Endothelial cell of umbilical vein (primary cell): ENCODE results near the gene MSH5. TPM values are rescaled to one million over a fixed set of nuclear protein-coding genes. Genes with fewer than 3 reads are reported as not detected.

Experiments
- BruUV-seq: library from RNA; stranded (reverse); fragments of 400-500 nt; replicated peaks from 2 replicates; lab custom pipeline; 2021; lab: Mats Ljungman, UMichigan
- CTCF ChIA-PET: fragments of 300-600, 350-600 bp; sonication (Branson Sonifier 250); formaldehyde crosslinking; loops from one replicate; lab custom pipeline; 2021; ENCODE audit warnings: antibody characterized with exemption, inconsistent platforms; lab: Charles Lee
- POLR2A ChIA-PET: fragments of 300-600, 350-600 bp; sonication (Branson Sonifier 250); formaldehyde crosslinking; loops from one replicate; lab custom pipeline; 2021; ENCODE audit warnings: antibody characterized with exemption, inconsistent platforms; lab: Charles Lee
- DNase-seq: peaks from one replicate; pipeline ENCODE4 v3.0.0-alpha.2; 2011; ENCODE audit warnings: low read depth, low spot score
- FAIRE-seq: peaks from 2 replicates; lab custom pipeline; 2011; peaks lifted over from hg19 to GRCh38; lab: Jason Lieb, UNC
- H2AFZ ChIP-seq: 2 replicates; pipeline ENCODE4 v1.6.0; 2012; ENCODE audit warnings: low read depth, low read length, control low read depth, inconsistent platforms
- H3K27ac ChIP-seq: 2 replicates; pipeline ENCODE4 v1.5.1; 2011; ENCODE audit warnings: low read depth, mild to moderate bottlenecking, control low read depth, low read length, moderate library complexity; ENCODE audit not compliant: insufficient read depth
- H3K27me3 ChIP-seq, 2 experiments: 2 replicates each; pipeline versions ENCODE4 v1.6.0 to v1.6.1; 2011; ENCODE audit warnings: low read length in 2 of 2, mixed read lengths in 1 of 2; ENCODE audit not compliant: control insufficient read depth in 2 of 2, insufficient read depth in 2 of 2
- H3K36me3 ChIP-seq, 2 experiments: 2 replicates in 1 of 2; 3 replicates in 1 of 2; pipeline ENCODE4 v1.5.1; 2011; ENCODE audit warnings: low read length in 2 of 2, mild to moderate bottlenecking in 1 of 2, moderate library complexity in 1 of 2; ENCODE audit not compliant: control insufficient read depth in 2 of 2, insufficient read depth in 2 of 2; ENCODE audit errors: extremely low read depth in 1 of 2
- H3K4me1 ChIP-seq: 3 replicates; pipeline ENCODE4 v1.5.1; 2011; ENCODE audit warnings: mild to moderate bottlenecking, low read length; ENCODE audit not compliant: control insufficient read depth, insufficient read depth; ENCODE audit errors: extremely low read depth
- H3K4me2 ChIP-seq: 2 replicates; pipeline ENCODE4 v1.6.1; 2011; ENCODE audit warnings: low read length, control low read depth, mixed read lengths; ENCODE audit not compliant: insufficient read depth
- H3K4me3 ChIP-seq, 3 experiments: fragments of 200-600 bp in 1 of 3; sonication (generic), shearing (Covaris generic) in 1 of 3; replicated peaks in 1 of 3; 2 replicates each; pipeline ENCODE4 v1.5.1; 2011 to 2016; ENCODE audit warnings: control low read depth in 3 of 3, low read length in 3 of 3, mild to moderate bottlenecking in 2 of 3, inconsistent platforms in 1 of 3, low read depth in 1 of 3, moderate library complexity in 1 of 3; ENCODE audit not compliant: insufficient read depth in 1 of 3
- H3K79me2 ChIP-seq: 2 replicates; pipeline ENCODE4 v1.6.0; 2012; ENCODE audit warnings: low read length, inconsistent platforms; ENCODE audit not compliant: control insufficient read depth, insufficient read depth
- H3K9ac ChIP-seq: replicated peaks from 2 replicates; pipeline ENCODE3; 2011; ENCODE audit warnings: low read length, control low read depth; ENCODE audit not compliant: insufficient read depth; ENCODE audit errors: extremely low read depth
- H3K9me1 ChIP-seq: replicated peaks from 3 replicates; pipeline ENCODE4 v1.6.0; 2011; ENCODE audit warnings: mild to moderate bottlenecking, low read length; ENCODE audit not compliant: control insufficient read depth, insufficient read depth; ENCODE audit errors: extremely low read depth
- H3K9me3 ChIP-seq: replicated peaks from 2 replicates; pipeline ENCODE4 v1.5.1; 2012; ENCODE audit warnings: low read length, inconsistent platforms; ENCODE audit not compliant: control insufficient read depth, insufficient read depth
- H4K20me1 ChIP-seq: replicated peaks from 2 replicates; pipeline ENCODE3; 2011; ENCODE audit warnings: mild to moderate bottlenecking, low read length; ENCODE audit not compliant: control insufficient read depth, insufficient read depth; ENCODE audit errors: extremely low read depth
- EZH2 ChIP-seq: IDR thresholded peaks from 2 replicates; pipeline ENCODE4 v1.6.1; 2012; ENCODE audit warnings: borderline replicate concordance, low read depth, mild to moderate bottlenecking, moderate library complexity, low read length, inconsistent platforms; ENCODE audit not compliant: severe bottlenecking
- FOS ChIP-seq: IDR thresholded peaks from 2 replicates; pipeline ENCODE4 v1.6.1; 2011; ENCODE audit warnings: mild to moderate bottlenecking, low read length, moderate library complexity, borderline replicate concordance; ENCODE audit not compliant: insufficient read depth
- GATA2 ChIP-seq: IDR thresholded peaks from 2 replicates; pipeline ENCODE4 v1.7.0; 2011; ENCODE audit warnings: low read depth, mild to moderate bottlenecking, moderate library complexity, mixed read lengths, low read length; ENCODE audit not compliant: insufficient read length, insufficient read depth
- JUN ChIP-seq: IDR thresholded peaks from 2 replicates; pipeline ENCODE4 v1.6.1; 2011; ENCODE audit warnings: borderline replicate concordance, low read depth; ENCODE audit not compliant: insufficient read length, insufficient read depth
- MAX ChIP-seq: IDR thresholded peaks from 2 replicates; pipeline ENCODE4 v1.6.1; 2011; ENCODE audit not compliant: insufficient read depth, insufficient read length
- MYC ChIP-seq: IDR thresholded peaks from one replicate; pipeline ENCODE4 v1.6.1; 2011; ENCODE audit warnings: mild to moderate bottlenecking, low read depth, low read length
- POLR2A ChIP-seq: IDR thresholded peaks from 2 replicates; pipeline ENCODE4 v1.6.1; 2012; ENCODE audit warnings: low read depth, mild to moderate bottlenecking, control low read depth, low read length
- POLR2AphosphoS5 ChIP-seq: IDR thresholded peaks from 2 replicates; pipeline ENCODE4 v1.6.1; 2012; ENCODE audit warnings: low read depth, mild to moderate bottlenecking, control low read depth, low read length, moderate library complexity; ENCODE audit not compliant: insufficient read depth
- dilution Hi-C: fragments of 300-500 bp; cut with MboI; formaldehyde crosslinking; loops from one replicate; pipeline ENCODE4 v1.15.0; 2019; ENCODE audit warnings: low sequenced_read_pairs; ENCODE audit not compliant: extremely low pct_ligation_motif_present
- intact Hi-C: fragments of 100-400 bp; cut with micrococcal nuclease; formaldehyde crosslinking; loops from one replicate; pipeline ENCODE4 v1.10.0; 2022
- polyA plus RNA-seq, 4 experiments: library from polyadenylated mRNA; depleted of rRNA in 3 of 4; stranded (reverse) in 3 of 4; unstranded in 1 of 4; fragments of >200 nt; gene quantifications; 2 replicates each; pipeline versions ENCODE4 v1.2.1 to v1.2.3, GENCODE V29; 2011 to 2012; ENCODE audit warnings: missing spikeins in 1 of 4
- total RNA-seq: library from RNA; stranded (reverse); gene quantifications from 2 replicates; pipeline ENCODE4 v1.2.3, GENCODE V29; 2021
- TF ChIP-seq, protein P1 (sequence below), 2 donors: IDR thresholded peaks; 1 replicate in 1 of 2; 2 replicates in 1 of 2; pipeline ENCODE4 v1.5.1; 2011; ENCODE audit warnings: low read length in 2 of 2, mild to moderate bottlenecking in 2 of 2, moderate library complexity in 2 of 2, control low read depth in 1 of 2, inconsistent platforms in 1 of 2, low read depth in 1 of 2; ENCODE audit not compliant: insufficient read depth in 1 of 2; ENCODE audit errors: extremely low read depth in 1 of 2

MSH5 gene
- total and polyA plus RNA-seq, 2 donors (not counting 3 experiments of a cell fraction or from before 2014, with no cell fraction given): 27.1 to 43.8 TPM

GRCh38 chr6:31693535-31693934 lies 46.3 kb upstream of the MSH5 start:
- no peak overlapping the region for H3K4me2 ChIP-seq
- dilution Hi-C loops: no loop called here
- H3K4me1 ChIP-seq: peaks cover 10% of the 10 kb centered on the region
- DNase-seq: no peak
- H2AFZ ChIP-seq: no peak overlapping the region
- TF ChIP-seq, protein P1, sequence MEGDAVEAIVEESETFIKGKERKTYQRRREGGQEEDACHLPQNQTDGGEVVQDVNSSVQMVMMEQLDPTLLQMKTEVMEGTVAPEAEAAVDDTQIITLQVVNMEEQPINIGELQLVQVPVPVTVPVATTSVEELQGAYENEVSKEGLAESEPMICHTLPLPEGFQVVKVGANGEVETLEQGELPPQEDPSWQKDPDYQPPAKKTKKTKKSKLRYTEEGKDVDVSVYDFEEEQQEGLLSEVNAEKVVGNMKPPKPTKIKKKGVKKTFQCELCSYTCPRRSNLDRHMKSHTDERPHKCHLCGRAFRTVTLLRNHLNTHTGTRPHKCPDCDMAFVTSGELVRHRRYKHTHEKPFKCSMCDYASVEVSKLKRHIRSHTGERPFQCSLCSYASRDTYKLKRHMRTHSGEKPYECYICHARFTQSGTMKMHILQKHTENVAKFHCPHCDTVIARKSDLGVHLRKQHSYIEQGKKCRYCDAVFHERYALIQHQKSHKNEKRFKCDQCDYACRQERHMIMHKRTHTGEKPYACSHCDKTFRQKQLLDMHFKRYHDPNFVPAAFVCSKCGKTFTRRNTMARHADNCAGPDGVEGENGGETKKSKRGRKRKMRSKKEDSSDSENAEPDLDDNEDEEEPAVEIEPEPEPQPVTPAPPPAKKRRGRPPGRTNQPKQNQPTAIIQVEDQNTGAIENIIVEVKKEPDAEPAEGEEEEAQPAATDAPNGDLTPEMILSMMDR (IDR thresholded peaks at IDR 0.05; ENCODE audit: extremely low read depth in 1 of 2, insufficient read depth in 1 of 2, low read depth in 1 of 2, low read length in 2 of 2): no peak
- TF ChIP-seq MYC (no peak), POLR2AphosphoS5 (no peak), JUN (no peak), MAX (no peak), POLR2A (no peak), EZH2 (no peak), FOS (no peak), GATA2 (no peak)
- H3K4me3 ChIP-seq: no peak overlapping the region
- H3K27ac ChIP-seq: no peak overlapping the region
- H3K9ac ChIP-seq: no peak overlapping the region
- BruUV-seq: no TSS peak
- H3K79me2 ChIP-seq: no peaks in the 10 kb centered on the region
- ChIA-PET POLR2A (no interaction called here), CTCF (interaction anchor here (1.0 to 2.2 kb wide), 4 partner anchors 9 to 136 kb away, joined by 3 to 10 read pairs (median 4); no protein-coding TSS in a partner anchor)
- no peaks in the 10 kb centered on the region for H3K27me3 ChIP-seq
- H4K20me1 ChIP-seq: no peaks in the 10 kb centered on the region
- H3K9me1 ChIP-seq: no peaks in the 10 kb centered on the region
- H3K36me3 ChIP-seq: peaks cover 6 to 37% of the 10 kb centered on the region in 2 experiments
- peak; percentile 33 for FAIRE-seq
- H3K9me3 ChIP-seq: no peaks in the 10 kb centered on the region
- intact Hi-C loops: no loop called here
